Loucy (cell line): Measurements from ENCODE around the gene ZNF516.

Experiments
- H2AFZ ChIP-seq: fragments of 200-600 bp; sonication (generic); 2 replicates; pipeline ENCODE4 v1.6.0; 2016; ENCODE audit warnings: antibody characterized with exemption, mild to moderate bottlenecking, low read length, moderate library complexity
- H3F3A ChIP-seq: fragments of 200-600 bp; 2 replicates; pipeline ENCODE4 v1.6.0; 2016; ENCODE audit warnings: antibody characterized with exemption, low read depth, mild to moderate bottlenecking
- H3K27me3 ChIP-seq: fragments of 200-600 bp; sonication (generic); 2 replicates; pipeline ENCODE4 v1.6.1; 2014; ENCODE audit warnings: low read length, mild to moderate bottlenecking; ENCODE audit not compliant: insufficient read depth, poor library complexity, severe bottlenecking
- H3K36me3 ChIP-seq: fragments of 200-600 bp; sonication (generic); 2 replicates; pipeline ENCODE4 v1.6.1; 2016; ENCODE audit warnings: low read length; ENCODE audit not compliant: insufficient read depth
- H3K4me1 ChIP-seq: fragments of 200-600 bp; sonication (generic); 2 replicates; pipeline ENCODE4 v1.5.1; 2014; ENCODE audit warnings: low read length, mild to moderate bottlenecking; ENCODE audit not compliant: insufficient read depth, poor library complexity, severe bottlenecking
- H3K4me2 ChIP-seq: fragments of 200-600 bp; sonication (generic); 2 replicates; pipeline ENCODE4 v1.6.0; 2014; ENCODE audit warnings: antibody characterized with exemption, low read length, low read depth, mild to moderate bottlenecking; ENCODE audit not compliant: poor library complexity, severe bottlenecking
- H3K4me3 ChIP-seq: fragments of 200-600 bp; sonication (generic); 2 replicates; pipeline ENCODE4 v1.5.1; 2014; ENCODE audit warnings: low read length, mild to moderate bottlenecking, mixed read lengths; ENCODE audit not compliant: poor library complexity, severe bottlenecking
- H3K79me2 ChIP-seq: fragments of 200-600 bp; sonication (generic); 2 replicates; pipeline ENCODE4 v1.6.1; 2014; ENCODE audit warnings: low read length; ENCODE audit not compliant: insufficient read depth
- H3K9ac ChIP-seq: fragments of 200-600 bp; sonication (generic); 2 replicates; pipeline ENCODE4 v1.6.0; 2014; ENCODE audit warnings: mild to moderate bottlenecking, low read depth, low read length, moderate library complexity; ENCODE audit not compliant: poor library complexity, severe bottlenecking
- H3K9me2 ChIP-seq: fragments of 200-600 bp; sonication (generic); replicated peaks from 2 replicates; pipeline ENCODE4 v1.6.1; 2016; ENCODE audit warnings: low read depth, low read length, mixed read lengths
- H3K9me3 ChIP-seq: fragments of 200-600 bp; sonication (generic); 2 replicates; pipeline ENCODE4 v1.6.1; 2014; ENCODE audit warnings: mild to moderate bottlenecking, antibody characterized with exemption, low read length, low read depth; ENCODE audit not compliant: insufficient read depth
- H4K20me1 ChIP-seq: fragments of 200-600 bp; sonication (generic); 2 replicates; pipeline ENCODE4 v1.6.0; 2014; ENCODE audit warnings: antibody characterized with exemption, low read length, mild to moderate bottlenecking; ENCODE audit not compliant: insufficient read depth, poor library complexity, severe bottlenecking
- EZH2phosphoT487 ChIP-seq: fragments of 200-600 bp; IDR thresholded peaks from 2 replicates; pipeline ENCODE4 v1.6.1; 2018; ENCODE audit warnings: antibody characterized with exemption, mild to moderate bottlenecking, moderate library complexity, borderline replicate concordance
- TF ChIP-seq, protein P1 (sequence below): fragments of 200-600 bp; sonication (generic); conservative IDR thresholded peaks from 2 replicates; pipeline ENCODE4 v1.5.1; 2014; ENCODE audit warnings: mild to moderate bottlenecking, antibody characterized with exemption, low read length

The ZNF516 gene

DNA sequence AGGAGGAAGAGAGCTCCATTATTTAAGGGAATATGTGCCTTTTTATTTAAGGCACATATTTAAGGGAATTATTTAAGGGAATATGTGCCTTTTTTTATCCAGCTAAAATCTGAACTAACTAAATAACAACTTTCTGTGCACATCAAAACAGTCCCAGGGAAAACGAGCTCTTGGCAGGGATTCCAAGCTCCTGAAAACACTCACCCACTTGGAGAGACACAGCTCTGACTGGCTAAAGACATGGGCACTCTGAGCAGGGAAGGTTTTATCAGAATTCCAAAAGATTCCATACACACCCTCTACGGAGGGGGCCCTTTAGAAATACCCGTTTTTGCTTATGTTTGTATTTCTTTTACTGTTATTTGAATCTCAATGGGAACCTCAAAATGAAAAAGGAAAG is 181.0 kb downstream of the ZNF516 start:
- no peaks in the 10 kb centered on the region for H3K79me2 ChIP-seq
- H3K9ac ChIP-seq = no peak overlapping the region
- no peaks in the 10 kb centered on the region for H3K9me2 ChIP-seq
- H3F3A ChIP-seq = no peaks in the 10 kb centered on the region
- no peak overlapping the region for H3K4me3 ChIP-seq
- H4K20me1 ChIP-seq = no peaks in the 10 kb centered on the region
- no peak overlapping the region for H2AFZ ChIP-seq
- no peaks in the 10 kb centered on the region for H3K27me3 ChIP-seq
- no peak overlapping the region for H3K4me2 ChIP-seq
- no peaks in the 10 kb centered on the region for H3K4me1 ChIP-seq
- H3K9me3 ChIP-seq = no peaks in the 10 kb centered on the region
- H3K36me3 ChIP-seq = no peaks in the 10 kb centered on the region
- TF ChIP-seq, protein P1, sequence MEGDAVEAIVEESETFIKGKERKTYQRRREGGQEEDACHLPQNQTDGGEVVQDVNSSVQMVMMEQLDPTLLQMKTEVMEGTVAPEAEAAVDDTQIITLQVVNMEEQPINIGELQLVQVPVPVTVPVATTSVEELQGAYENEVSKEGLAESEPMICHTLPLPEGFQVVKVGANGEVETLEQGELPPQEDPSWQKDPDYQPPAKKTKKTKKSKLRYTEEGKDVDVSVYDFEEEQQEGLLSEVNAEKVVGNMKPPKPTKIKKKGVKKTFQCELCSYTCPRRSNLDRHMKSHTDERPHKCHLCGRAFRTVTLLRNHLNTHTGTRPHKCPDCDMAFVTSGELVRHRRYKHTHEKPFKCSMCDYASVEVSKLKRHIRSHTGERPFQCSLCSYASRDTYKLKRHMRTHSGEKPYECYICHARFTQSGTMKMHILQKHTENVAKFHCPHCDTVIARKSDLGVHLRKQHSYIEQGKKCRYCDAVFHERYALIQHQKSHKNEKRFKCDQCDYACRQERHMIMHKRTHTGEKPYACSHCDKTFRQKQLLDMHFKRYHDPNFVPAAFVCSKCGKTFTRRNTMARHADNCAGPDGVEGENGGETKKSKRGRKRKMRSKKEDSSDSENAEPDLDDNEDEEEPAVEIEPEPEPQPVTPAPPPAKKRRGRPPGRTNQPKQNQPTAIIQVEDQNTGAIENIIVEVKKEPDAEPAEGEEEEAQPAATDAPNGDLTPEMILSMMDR = no peak
- no peak for TF ChIP-seq EZH2phosphoT487
